Keratinocyte (primary cell): ENCODE results near the gene PLAU. TPM values are rescaled to one million over a fixed set of nuclear protein-coding genes. Genes with fewer than 3 reads are reported as not detected.

Source experiments
- DNase-seq: peaks from one replicate; pipeline ENCODE4 v3.0.0-alpha.2; 2011; ENCODE audit warnings: low read depth, missing footprints, low spot score
- FAIRE-seq: peaks from 2 replicates; lab custom pipeline; 2011; peaks lifted over from hg19 to GRCh38; lab: Jason Lieb, UNC
- H2AFZ ChIP-seq: 2 replicates; pipeline ENCODE4 v1.6.0; 2012; ENCODE audit warnings: low read length, control low read depth, inconsistent platforms; ENCODE audit not compliant: control insufficient read depth
- H3K27ac ChIP-seq: 2 replicates; pipeline ENCODE4 v1.5.1; 2011; ENCODE audit warnings: low read length; ENCODE audit not compliant: control insufficient read depth, insufficient read depth
- H3K27me3 ChIP-seq: 3 replicates; pipeline ENCODE4 v1.6.0; 2011; ENCODE audit warnings: low read length; ENCODE audit not compliant: control insufficient read depth, insufficient read depth; ENCODE audit errors: extremely low read depth
- H3K36me3 ChIP-seq, 2 experiments: 2 replicates in 1 of 2; 3 replicates in 1 of 2; pipeline ENCODE4 v1.5.1; 2011; ENCODE audit warnings: low read length in 2 of 2, mild to moderate bottlenecking in 1 of 2; ENCODE audit not compliant: control insufficient read depth in 2 of 2, insufficient read depth in 2 of 2; ENCODE audit errors: extremely low read depth in 1 of 2
- H3K4me1 ChIP-seq: 3 replicates; pipeline ENCODE4 v1.5.1; 2011; ENCODE audit warnings: low read length; ENCODE audit not compliant: control insufficient read depth, insufficient read depth; ENCODE audit errors: extremely low read depth
- H3K4me2 ChIP-seq: 3 replicates; pipeline ENCODE4 v1.6.0; 2011; ENCODE audit warnings: low read depth, low read length; ENCODE audit not compliant: control insufficient read depth, insufficient read depth; ENCODE audit errors: extremely low read depth
- H3K4me3 ChIP-seq, 3 experiments: fragments of 200-600 bp in 1 of 3; sonication (generic) in 1 of 3; 2 replicates in 2 of 3; 3 replicates in 1 of 3; pipeline ENCODE4 v1.5.1; 2011 to 2016; ENCODE audit warnings: low read length in 3 of 3, mild to moderate bottlenecking in 3 of 3, control low read depth in 2 of 3, inconsistent platforms in 1 of 3, low read depth in 1 of 3, mixed read lengths in 1 of 3, mixed run types in 1 of 3, moderate library complexity in 1 of 3; ENCODE audit not compliant: control insufficient read depth in 2 of 3, insufficient read depth in 2 of 3; ENCODE audit errors: extremely low read depth in 1 of 3
- H3K79me2 ChIP-seq: 2 replicates; pipeline ENCODE4 v1.6.0; 2012; ENCODE audit warnings: low read length; ENCODE audit not compliant: control insufficient read depth, insufficient read depth
- H3K9ac ChIP-seq: 3 replicates; pipeline ENCODE4 v1.6.0; 2011; ENCODE audit warnings: low read length; ENCODE audit not compliant: control insufficient read depth, insufficient read depth; ENCODE audit errors: extremely low read depth
- H3K9me1 ChIP-seq: 3 replicates; pipeline ENCODE4 v1.6.0; 2011; ENCODE audit warnings: low read length; ENCODE audit not compliant: control insufficient read depth, insufficient read depth; ENCODE audit errors: extremely low read depth
- H3K9me3 ChIP-seq: 2 replicates; pipeline ENCODE4 v1.5.1; 2012; ENCODE audit warnings: low read depth, low read length; ENCODE audit not compliant: control insufficient read depth
- H4K20me1 ChIP-seq: 3 replicates; pipeline ENCODE4 v1.6.0; 2011; ENCODE audit warnings: low read length; ENCODE audit not compliant: control insufficient read depth, insufficient read depth; ENCODE audit errors: extremely low read depth
- CTCF ChIP-seq, 3 experiments: IDR thresholded peaks in 1 of 3; conservative IDR thresholded peaks in 1 of 3; optimal IDR thresholded peaks in 1 of 3; 2 replicates in 2 of 3; 3 replicates in 1 of 3; pipeline versions ENCODE3 to v1.5.1; 2011; ENCODE audit warnings: low read length in 3 of 3, mild to moderate bottlenecking in 3 of 3, moderate library complexity in 2 of 3, control low read depth in 1 of 3, inconsistent platforms in 1 of 3; ENCODE audit not compliant: insufficient read depth in 2 of 3; ENCODE audit errors: extremely low read depth in 1 of 3
- EZH2 ChIP-seq: IDR thresholded peaks from one replicate; pipeline ENCODE4 v1.6.1; 2012; ENCODE audit warnings: inconsistent platforms, mild to moderate bottlenecking, low read length, moderate library complexity
- dilution Hi-C: fragments of 300-500 bp; cut with MboI; formaldehyde crosslinking; loops from one replicate; pipeline ENCODE4 v1.7.0; 2020; ENCODE audit warnings: low sequenced_read_pairs; ENCODE audit not compliant: extremely low pct_ligation_motif_present
- polyA plus RNA-seq, 5 experiments: library from polyadenylated mRNA; depleted of rRNA in 3 of 5; stranded (reverse) in 3 of 5; stranded (forward) in 1 of 5; unstranded in 1 of 5; fragments of >200 nt; gene quantifications; 1 replicate in 1 of 5; 2 replicates in 3 of 5; 3 replicates in 1 of 5; pipeline versions ENCODE4 v1.2.1 to v1.2.3, GENCODE V29; 2011 to 2012; ENCODE audit warnings: missing spikeins in 2 of 5, low read depth in 1 of 5, low replicate concordance in 1 of 5

Gene PLAU
- polyA plus RNA-seq, 1 donor (not counting 4 experiments of a cell fraction or from before 2014, with no cell fraction given), result 262 TPM

GRCh38 chr10:73924935-73925334 lies 14.0 kb downstream of the PLAU start:
- Histone ChIP-seq H3K27ac (no peak overlapping the region), H3K4me3 (no peak overlapping the region), H3K9me3 (no peaks in the 10 kb centered on the region), H3K9me1 (no peaks in the 10 kb centered on the region), H3K79me2 (no peaks in the 10 kb centered on the region), H3K27me3 (no peaks in the 10 kb centered on the region), H4K20me1 (no peaks in the 10 kb centered on the region), H2AFZ (no peak overlapping the region), H3K4me1 (peaks cover 8% of the 10 kb centered on the region), H3K4me2 (no peak overlapping the region), H3K36me3 (no peaks in the 10 kb centered on the region), H3K9ac (no peak overlapping the region)
- FAIRE-seq, result no peak
- TF ChIP-seq EZH2, result no peak
- no peak for TF ChIP-seq CTCF (optimal IDR thresholded peaks at IDR 0.05 in 1 of 3, IDR thresholded peaks at IDR 0.05 in 1 of 3, conservative IDR thresholded peaks at IDR 0.05 in 1 of 3; ENCODE audit: extremely low read depth in 1 of 3, insufficient read depth in 2 of 3, low read length in 3 of 3)
- no peak for DNase-seq
- dilution Hi-C loops, result no loop called here

- DNase-seq (no peak), FAIRE-seq (no peak)
- Histone ChIP-seq H2AFZ (no peak overlapping the region), H3K27ac (no peak overlapping the region), H4K20me1 (no peaks in the 10 kb centered on the region), H3K4me1 (peaks cover 4% of the 10 kb centered on the region), H3K79me2 (no peaks in the 10 kb centered on the region), H3K9me1 (no peaks in the 10 kb centered on the region), H3K9me3 (no peaks in the 10 kb centered on the region), H3K9ac (no peak overlapping the region), H3K36me3 (no peaks in the 10 kb centered on the region), H3K4me3 (no peak overlapping the region), H3K27me3 (no peaks in the 10 kb centered on the region), H3K4me2 (no peak overlapping the region)
- TF ChIP-seq CTCF (optimal IDR thresholded peaks at IDR 0.05 in 1 of 3, IDR thresholded peaks at IDR 0.05 in 1 of 3, conservative IDR thresholded peaks at IDR 0.05 in 1 of 3; ENCODE audit: extremely low read depth in 1 of 3, insufficient read depth in 2 of 3, low read length in 3 of 3) (no peak), EZH2 (no peak)
- dilution Hi-C loops, result no loop called here
Measured at GRCh38 chr10:73925539-73925938, 14.6 kb downstream of the PLAU start.
